HEK293 (cell line): ENCODE measurements around the gene FRMD5.

ENCODE experiments used
- CTCF ChIA-PET: fragments of 350-600 bp; formaldehyde crosslinking; extraction: SDS; loops from one replicate; lab custom pipeline; 2021; ENCODE audit warnings: antibody characterized with exemption; lab: Yijun Ruan, JAX
- POLR2A ChIA-PET: fragments of 300-600 bp; formaldehyde crosslinking; extraction: SDS; loops from one replicate; lab custom pipeline; 2020; ENCODE audit warnings: antibody characterized with exemption, inconsistent platforms; lab: Yijun Ruan, JAX
- H3K27ac ChIP-seq: fragments of 200-500 bp; sonication (Bioruptor generic); 2 replicates; pipeline ENCODE4 v1.5.1; 2014; ENCODE audit warnings: low read depth, low read length, control low read depth, inconsistent platforms; ENCODE audit errors: extremely low read depth
- H3K36me3 ChIP-seq, 2 experiments: fragments of 200-500 bp in 1 of 2; sonication (Bioruptor generic) in 1 of 2; 1 replicate in 1 of 2; 2 replicates in 1 of 2; pipeline ENCODE4 v1.5.1; 2014 to 2017; ENCODE audit warnings: inconsistent platforms in 2 of 2, low read length in 2 of 2; ENCODE audit not compliant: control insufficient read depth in 2 of 2, insufficient read depth in 1 of 2
- H3K4me1 ChIP-seq: fragments of 200-500 bp; sonication (Bioruptor generic); 2 replicates; pipeline ENCODE4 v1.5.1; 2014; ENCODE audit warnings: mild to moderate bottlenecking, low read length, inconsistent platforms; ENCODE audit not compliant: control insufficient read depth, insufficient read depth
- H3K4me3 ChIP-seq: 2 replicates; pipeline ENCODE4 v1.5.1; 2011; ENCODE audit warnings: low read depth, mild to moderate bottlenecking, control low read depth, low read length, moderate library complexity
- H3K9me3 ChIP-seq: fragments of 200-500 bp; sonication (Bioruptor generic); 2 replicates; pipeline ENCODE4 v1.5.1; 2014; ENCODE audit warnings: low read depth, low read length, inconsistent platforms; ENCODE audit not compliant: control insufficient read depth, insufficient read depth
- BCL11A ChIP-seq: fragments of 450-650 bp; formaldehyde crosslinking; IDR thresholded peaks from 2 replicates; pipeline ENCODE4 v1.5.1; 2016; ENCODE audit warnings: low read depth, missing biosample characterization, missing genetic modification characterization
- HOXD13 ChIP-seq: sonication (generic); formaldehyde crosslinking; IDR thresholded peaks from 2 replicates; pipeline ENCODE4 v1.8.0; 2022; ENCODE audit warnings: missing genetic modification reagents, borderline replicate concordance
- IKZF3 ChIP-seq: fragments of 450-650 bp; IDR thresholded peaks from 2 replicates; pipeline ENCODE4 v1.5.0; 2018; ENCODE audit warnings: missing biosample characterization, mild to moderate bottlenecking, missing genetic modification characterization, moderate library complexity
- REPIN1 ChIP-seq: fragments of 450-650 bp; formaldehyde crosslinking; IDR thresholded peaks from 2 replicates; pipeline ENCODE4 v1.5.1; 2017; ENCODE audit warnings: missing biosample characterization, missing genetic modification characterization, low read depth
- ZBTB17 ChIP-seq: fragments of 450-650 bp; formaldehyde crosslinking; IDR thresholded peaks from 2 replicates; pipeline ENCODE4 v1.5.1; 2016; ENCODE audit warnings: missing biosample characterization, missing genetic modification characterization
- ZBTB21 ChIP-seq: fragments of 450-650 bp; formaldehyde crosslinking; IDR thresholded peaks from 2 replicates; pipeline ENCODE4 v1.5.1; 2017; ENCODE audit warnings: missing biosample characterization, missing genetic modification characterization
- ZFP41 ChIP-seq: fragments of 450-650 bp; formaldehyde crosslinking; IDR thresholded peaks from 2 replicates; pipeline ENCODE4 v1.5.1; 2016; ENCODE audit warnings: missing biosample characterization, missing genetic modification characterization, borderline replicate concordance
- ZNF146 ChIP-seq: fragments of 450-650 bp; formaldehyde crosslinking; IDR thresholded peaks from 2 replicates; pipeline ENCODE4 v1.5.1; 2016; ENCODE audit warnings: missing biosample characterization, missing genetic modification characterization
- ZNF169 ChIP-seq: fragments of 450-650 bp; formaldehyde crosslinking; IDR thresholded peaks from 2 replicates; pipeline ENCODE4 v1.5.1; 2016; ENCODE audit warnings: missing biosample characterization, missing genetic modification characterization
- ZNF23 ChIP-seq: fragments of 450-650 bp; formaldehyde crosslinking; IDR thresholded peaks from 2 replicates; pipeline ENCODE4 v1.5.1; 2016; ENCODE audit warnings: missing biosample characterization, missing genetic modification characterization, borderline replicate concordance
- ZNF335 ChIP-seq: fragments of 450-650 bp; formaldehyde crosslinking; conservative IDR thresholded peaks from 2 replicates; pipeline ENCODE4 v1.5.1; 2016; ENCODE audit warnings: missing biosample characterization, missing genetic modification characterization
- ZNF398 ChIP-seq: fragments of 450-650 bp; formaldehyde crosslinking; IDR thresholded peaks from 2 replicates; pipeline ENCODE4 v1.5.1; 2017; ENCODE audit warnings: missing biosample characterization, missing genetic modification characterization
- ZNF426 ChIP-seq: fragments of 450-650 bp; formaldehyde crosslinking; IDR thresholded peaks from 2 replicates; pipeline ENCODE4 v1.5.1; 2017; ENCODE audit warnings: missing biosample characterization, missing genetic modification characterization, mild to moderate bottlenecking, inconsistent platforms, moderate library complexity
- ZNF488 ChIP-seq: fragments of 450-650 bp; formaldehyde crosslinking; IDR thresholded peaks from 2 replicates; pipeline ENCODE4 v1.5.1; 2016; ENCODE audit warnings: missing biosample characterization, missing genetic modification characterization
- ZNF596 ChIP-seq: fragments of 450-650 bp; IDR thresholded peaks from 2 replicates; pipeline ENCODE4 v1.5.0; 2018; ENCODE audit warnings: missing biosample characterization, mild to moderate bottlenecking, missing genetic modification characterization, moderate library complexity
- ZNF639 ChIP-seq: fragments of 450-650 bp; formaldehyde crosslinking; IDR thresholded peaks from 2 replicates; pipeline ENCODE4 v1.5.1; 2016; ENCODE audit warnings: missing biosample characterization, missing genetic modification characterization
- ZNF830 ChIP-seq: fragments of 450-650 bp; IDR thresholded peaks from 2 replicates; pipeline ENCODE4 v1.5.0; 2018; ENCODE audit warnings: missing biosample characterization, missing genetic modification characterization, low read depth, mild to moderate bottlenecking, moderate library complexity
- ZSCAN23 ChIP-seq: fragments of 450-650 bp; formaldehyde crosslinking; IDR thresholded peaks from 2 replicates; pipeline ENCODE4 v1.5.1; 2016; ENCODE audit warnings: missing biosample characterization, missing genetic modification characterization

FRMD5 gene

DNA sequence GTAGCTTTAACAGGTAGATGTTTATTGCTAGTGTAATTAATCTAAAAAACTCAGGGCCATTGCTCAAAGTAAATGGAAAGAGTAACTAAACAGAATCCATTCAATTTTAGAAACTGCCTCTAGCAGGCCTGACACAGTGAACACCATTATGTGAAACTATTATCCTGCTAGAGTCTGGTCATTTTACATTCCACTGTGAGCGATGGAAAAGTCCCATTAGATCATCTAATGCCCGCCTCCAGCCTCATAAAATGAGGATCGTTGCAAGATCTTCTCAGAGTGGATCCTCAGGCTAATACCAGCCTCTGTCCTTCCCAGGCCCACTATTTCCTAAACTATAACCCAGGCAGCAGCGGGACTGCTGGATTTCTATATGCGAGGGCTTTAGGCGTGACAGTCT, 260.6 kb downstream of the FRMD5 start (continued):
- no peak for TF ChIP-seq ZNF169 (tag by site-specific recombination)
- 0 out of 2 replicates have a peak, but pooled peaks have one; percentile 15 for TF ChIP-seq ZBTB17 (tag by site-specific recombination)
- no peak for TF ChIP-seq ZNF596 (tag by site-specific recombination)
- no peak for TF ChIP-seq ZNF146
- peak; percentile 25; the same call in 1 of the 2 replicates for TF ChIP-seq ZNF335
- TF ChIP-seq ZNF426 (tag by site-specific recombination): no peak
- TF ChIP-seq, all 188 proteins: peak for 4

- CTCF ChIA-PET: interaction anchor here (0.7 to 2.4 kb wide), 4 partner anchors 9 to 133 kb away, joined by 3 to 9 read pairs (median 4); no protein-coding TSS in a partner anchor
- Histone ChIP-seq H3K4me3 (no peak overlapping the region), H3K27ac (no peak overlapping the region), H3K4me1 (peaks cover 11% of the 10 kb centered on the region; the same call in 1 of the 2 replicates), H3K9me3 (no peaks in the 10 kb centered on the region), H3K36me3 (no peaks in the 10 kb centered on the region)
- no peak for TF ChIP-seq ZNF488 (tag by site-specific recombination)
- TF ChIP-seq ZFP41 (tag by site-specific recombination): no peak
- TF ChIP-seq ZNF398 (tag by site-specific recombination): no peak
- no peak for TF ChIP-seq ZBTB21 (tag by site-specific recombination)
- TF ChIP-seq REPIN1: no peak
- no peak for TF ChIP-seq HOXD13 (CRISPR knock-in tag)
- POLR2A ChIA-PET: no interaction called here
Observed at GRCh38 chr15:43932907-43933306, 262.2 kb downstream of the FRMD5 start.

DNA sequence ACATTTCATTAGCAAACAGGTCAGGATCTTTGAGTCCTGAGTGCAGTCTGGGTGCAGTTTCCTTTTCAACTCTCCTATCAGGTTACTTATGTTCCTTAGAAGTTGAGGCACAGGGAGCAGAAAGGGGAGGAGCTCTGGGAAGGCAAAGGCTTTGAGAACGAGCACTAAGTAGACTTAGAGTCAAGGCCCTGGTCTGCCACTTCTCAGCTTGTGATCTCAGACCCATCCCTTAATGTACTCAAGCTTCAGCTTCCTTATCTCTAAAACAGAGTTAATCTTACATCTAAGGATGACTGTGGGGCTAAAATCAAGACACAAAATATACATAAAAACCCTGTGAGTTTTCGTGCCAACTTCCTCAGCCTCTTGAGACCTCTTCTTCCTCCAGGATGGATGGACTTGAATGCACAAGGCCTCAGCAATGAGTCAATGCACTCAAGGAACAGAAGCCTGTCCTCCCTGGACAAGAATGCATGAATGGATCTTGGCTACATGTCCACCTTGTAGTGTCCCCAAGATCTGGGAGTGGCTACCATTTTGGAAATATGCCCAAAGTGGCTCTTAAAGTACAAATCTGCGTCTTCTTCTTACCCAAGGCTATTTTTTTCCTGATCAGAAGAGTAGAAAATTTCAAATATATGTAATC, 263.2 kb downstream of the FRMD5 start:
- H3K4me3 ChIP-seq: no peak overlapping the region
- ChIA-PET CTCF (interaction anchor here (1.0 to 2.4 kb wide), 2 partner anchors 8 to 28 kb away, joined by 3 to 6 read pairs; no protein-coding TSS in a partner anchor), POLR2A (no interaction called here)
- H3K27ac ChIP-seq: no peak overlapping the region
- peaks cover 11% of the 10 kb centered on the region; the same call in 1 of the 2 replicates for H3K4me1 ChIP-seq
- H3K36me3 ChIP-seq: no peaks in the 10 kb centered on the region
- H3K9me3 ChIP-seq: no peaks in the 10 kb centered on the region
- TF ChIP-seq ZNF830 (tag by site-specific recombination): no peak
- no peak for TF ChIP-seq ZNF23 (tag by site-specific recombination)
- TF ChIP-seq BCL11A (tag by site-specific recombination): no peak
- TF ChIP-seq IKZF3: no peak
- TF ChIP-seq ZSCAN23: no peak
- TF ChIP-seq ZNF639: no peak
